ENCODE measurements around the gene DIDO1. TPM values are rescaled to one million over a fixed set of nuclear protein-coding genes. Genes with fewer than 3 reads are reported as not detected.
"Not testable (repeated sequence)": the region's sequence is repeated elsewhere in the genome, so short reads cannot be mapped to it uniquely, and the experiment has no call there.

DIDO1 gene
- total and polyA plus RNA-seq, 12 donors, result 16.0 to 44.6 (median 37.0) TPM

DNA sequence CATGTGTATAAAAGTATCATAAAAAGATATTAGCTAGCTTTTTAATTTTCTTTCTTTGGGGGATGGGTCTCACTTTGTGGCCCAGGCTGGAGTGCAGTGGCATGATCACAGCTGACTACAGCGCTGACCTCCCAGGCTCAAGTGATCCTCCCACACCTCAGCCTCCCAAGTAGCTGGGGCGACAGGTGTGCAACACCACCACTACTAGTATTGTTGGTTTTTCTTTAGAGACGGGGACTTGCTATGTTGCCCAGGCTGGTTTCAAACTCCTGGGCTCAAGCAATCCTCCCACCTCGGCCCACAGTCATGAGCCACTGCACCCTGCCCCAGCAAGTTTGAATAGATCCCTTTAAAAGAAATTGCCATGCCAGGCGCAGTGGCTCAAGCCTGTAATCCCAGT, 71.2 kb downstream of the DIDO1 start:
- 88 to 96% methylated on average over 5 of the region's 5 CpGs for WGBS, 2 donors
- Histone ChIP-seq H3K4me3 (no peak overlapping the region), H3K36me3 (peaks cover 0 to 64% (median 13%) of the 10 kb centered on the region in 9 donors)

DNA sequence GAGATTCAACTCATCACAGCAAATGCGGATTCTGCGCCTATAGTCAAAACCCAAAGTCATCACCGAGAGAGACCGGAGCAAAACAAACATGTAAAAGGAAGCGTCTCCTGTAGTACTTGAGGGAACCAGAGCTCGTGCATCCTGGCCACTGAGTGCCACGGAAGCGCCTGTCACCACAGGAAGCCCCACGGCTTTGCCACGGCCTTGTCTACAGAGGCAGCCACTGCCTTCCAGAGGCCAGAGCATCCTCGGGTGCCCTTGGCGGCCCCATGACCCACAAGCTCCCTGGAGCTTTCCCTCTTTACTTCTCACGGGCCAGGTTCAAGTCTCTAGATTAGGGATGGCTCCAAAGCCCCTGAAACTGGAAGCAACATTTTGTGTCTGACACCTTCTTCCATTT, 72.2 kb downstream of the DIDO1 start:
- H3K36me3 ChIP-seq, result peaks cover 0 to 74% (median 13%) of the 10 kb centered on the region in 9 donors
- WGBS, 2 donors, result 95 to 98% methylated on average over 13 of the region's 13 CpGs

More for the DNA sequence above, 71.2 kb downstream of the DIDO1 start:
- DNase-seq (no peak), ATAC-seq (no peak)
- Histone ChIP-seq H3K27ac (no peak overlapping the region), H3K9me3 (no peaks in the 10 kb centered on the region), H3K27me3 (peaks cover 0 to 2% (median 0%) of the 10 kb centered on the region in 7 donors), H3K4me1 (peaks cover 2 to 12% (median 5%) of the 10 kb centered on the region in 9 donors)
- TF ChIP-seq, protein P1, sequence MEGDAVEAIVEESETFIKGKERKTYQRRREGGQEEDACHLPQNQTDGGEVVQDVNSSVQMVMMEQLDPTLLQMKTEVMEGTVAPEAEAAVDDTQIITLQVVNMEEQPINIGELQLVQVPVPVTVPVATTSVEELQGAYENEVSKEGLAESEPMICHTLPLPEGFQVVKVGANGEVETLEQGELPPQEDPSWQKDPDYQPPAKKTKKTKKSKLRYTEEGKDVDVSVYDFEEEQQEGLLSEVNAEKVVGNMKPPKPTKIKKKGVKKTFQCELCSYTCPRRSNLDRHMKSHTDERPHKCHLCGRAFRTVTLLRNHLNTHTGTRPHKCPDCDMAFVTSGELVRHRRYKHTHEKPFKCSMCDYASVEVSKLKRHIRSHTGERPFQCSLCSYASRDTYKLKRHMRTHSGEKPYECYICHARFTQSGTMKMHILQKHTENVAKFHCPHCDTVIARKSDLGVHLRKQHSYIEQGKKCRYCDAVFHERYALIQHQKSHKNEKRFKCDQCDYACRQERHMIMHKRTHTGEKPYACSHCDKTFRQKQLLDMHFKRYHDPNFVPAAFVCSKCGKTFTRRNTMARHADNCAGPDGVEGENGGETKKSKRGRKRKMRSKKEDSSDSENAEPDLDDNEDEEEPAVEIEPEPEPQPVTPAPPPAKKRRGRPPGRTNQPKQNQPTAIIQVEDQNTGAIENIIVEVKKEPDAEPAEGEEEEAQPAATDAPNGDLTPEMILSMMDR (IDR thresholded peaks at IDR 0.05), result no peak
- intact Hi-C loops (cut with DNase I), result no loop called here

DNA sequence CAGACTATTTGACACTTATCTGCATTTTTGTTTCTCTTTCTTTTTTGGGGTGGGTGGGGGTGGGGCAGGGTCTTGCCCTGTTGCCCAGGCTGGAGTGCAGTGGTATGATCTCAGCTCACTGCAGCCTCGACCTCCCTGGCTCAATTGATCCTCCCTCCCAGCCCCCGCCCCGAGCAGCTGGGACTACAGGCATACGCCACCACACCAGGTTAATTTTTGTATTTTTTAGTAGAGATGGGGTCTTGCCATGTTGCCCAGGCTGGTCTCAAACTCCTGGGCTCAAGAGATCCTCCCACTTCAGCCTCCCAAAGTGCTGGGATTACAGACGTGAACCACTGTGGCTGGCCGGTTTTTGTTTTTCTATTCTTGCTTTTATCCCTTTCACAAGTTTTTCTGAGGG, 73.0 kb downstream of the DIDO1 start:
- 91 to 93% methylated on average over 6 of the region's 6 CpGs for WGBS, 2 donors

More for the DNA sequence above, 72.2 kb downstream of the DIDO1 start:
- ATAC-seq (no peak), DNase-seq (no peak)
- no peak overlapping the region for H3K4me3 ChIP-seq
- intact Hi-C loops (cut with DNase I), result no loop called here
- no peaks in the 10 kb centered on the region for H3K9me3 ChIP-seq
- TF ChIP-seq, protein P1 (IDR thresholded peaks at IDR 0.05), result no peak
- H3K27me3 ChIP-seq, result no peaks in the 10 kb centered on the region
- H3K4me1 ChIP-seq, result peaks cover 0 to 2% (median 0%) of the 10 kb centered on the region in 9 donors
- no peak overlapping the region for H3K27ac ChIP-seq

DNA sequence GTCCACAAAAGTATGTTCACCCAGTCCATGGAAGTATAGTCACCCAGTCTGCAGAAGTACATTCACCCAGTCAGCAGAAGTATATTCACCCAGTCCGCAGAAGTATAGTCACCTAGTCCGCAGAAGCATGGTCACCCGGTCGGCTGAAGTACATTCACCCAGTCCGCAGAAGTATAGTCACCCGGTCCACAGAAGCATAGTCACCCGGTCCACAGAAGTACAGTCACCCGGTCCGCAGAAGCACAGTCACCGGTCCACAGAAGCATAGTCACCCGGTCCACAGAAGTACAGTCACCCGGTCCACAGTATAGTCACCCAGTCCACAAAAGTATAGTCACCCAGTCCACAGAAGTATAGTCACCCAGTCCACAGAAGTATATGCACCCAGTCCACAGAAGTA, 73.5 kb downstream of the DIDO1 start:
- WGBS, 2 donors, result 95 to 98% methylated on average over 12 of the region's 12 CpGs

More for the DNA sequence above, 73.0 kb downstream of the DIDO1 start:
- intact Hi-C loops (cut with DNase I); DNase-seq; H3K4me1 ChIP-seq; ATAC-seq; H3K27me3 ChIP-seq; H3K9me3 ChIP-seq; H3K4me3 ChIP-seq; H3K27ac ChIP-seq: not testable (repeated sequence)
- peaks cover 0 to 76% (median 13%) of the 10 kb centered on the region in 9 donors for H3K36me3 ChIP-seq

DNA sequence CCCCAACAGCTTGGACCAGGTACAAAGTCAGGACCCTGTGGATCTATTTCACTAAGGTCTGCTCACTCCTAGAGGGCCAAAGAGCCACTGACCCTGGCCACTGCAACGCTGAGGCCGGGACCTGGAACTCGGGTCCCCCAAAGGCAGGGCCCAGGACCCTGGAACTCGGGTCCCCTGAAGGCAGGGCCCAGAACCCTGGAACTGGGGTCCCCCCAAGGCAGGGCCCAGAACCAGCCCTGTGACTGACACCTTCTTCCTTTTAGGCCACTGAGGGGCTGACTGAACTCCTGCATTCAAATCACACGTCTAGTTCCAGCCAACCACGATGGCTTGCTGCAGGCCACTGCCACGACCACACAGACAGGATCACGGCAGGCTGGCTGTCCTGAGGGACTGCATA, 74.1 kb downstream of the DIDO1 start:
- H3K27me3 ChIP-seq, result no peaks in the 10 kb centered on the region
- H3K27ac ChIP-seq, result no peak overlapping the region
- H3K4me3 ChIP-seq, result no peak overlapping the region
- no peaks in the 10 kb centered on the region for H3K4me1 ChIP-seq
- intact Hi-C loops (cut with DNase I), result no loop called here
- 94 to 97% methylated on average over 8 of the region's 8 CpGs for WGBS, 2 donors
- TF ChIP-seq, protein P1 (IDR thresholded peaks at IDR 0.05), result no peak
- H3K36me3 ChIP-seq, result peaks cover 0 to 66% (median 9%) of the 10 kb centered on the region in 9 donors
- peak in 1 of 8 donors; percentile 48 for ATAC-seq
- no peaks in the 10 kb centered on the region for H3K9me3 ChIP-seq
- DNase-seq, result no peak

More for the DNA sequence above, 73.5 kb downstream of the DIDO1 start:
- Histone ChIP-seq H3K4me3 (no peak overlapping the region), H3K27me3 (no peaks in the 10 kb centered on the region), H3K36me3 (peaks cover 0 to 72% (median 13%) of the 10 kb centered on the region in 9 donors), H3K4me1 (no peaks in the 10 kb centered on the region), H3K9me3 (no peaks in the 10 kb centered on the region), H3K27ac (no peak overlapping the region)
- ATAC-seq, result no peak
- intact Hi-C loops (cut with DNase I), result no loop called here
- TF ChIP-seq, protein P1 (IDR thresholded peaks at IDR 0.05), result no peak
- no peak for DNase-seq
